SK-N-SH treated with all-trans-retinoic acid at 6 μM for 48 hours (cell line): ENCODE results near the gene GNAT2.

ENCODE experiments used
- ARNTL ChIP-seq: fragments of 450-650 bp; formaldehyde crosslinking; IDR thresholded peaks from 2 replicates; pipeline ENCODE4 v1.5.0; 2020; ENCODE audit warnings: low read depth, mild to moderate bottlenecking, moderate library complexity, borderline replicate concordance
- ESRRG ChIP-seq: fragments of 250-450 bp; sonication (Bioruptor Pico); IDR thresholded peaks from 2 replicates; pipeline ENCODE4 v1.6.1; 2021; ENCODE audit warnings: mild to moderate bottlenecking
- TOX ChIP-seq: fragments of 250-450 bp; sonication (Bioruptor Pico); IDR thresholded peaks from 2 replicates; pipeline ENCODE4 v1.8.0; 2021; ENCODE audit warnings: mild to moderate bottlenecking, moderate library complexity, borderline replicate concordance
- TSHZ2 ChIP-seq: fragments of 250-450 bp; sonication (Bioruptor Pico); IDR thresholded peaks from 2 replicates; pipeline ENCODE4 v1.5.0; 2020; ENCODE audit warnings: mild to moderate bottlenecking, moderate library complexity
- ZC3H10 ChIP-seq: fragments of 250-450 bp; sonication (Bioruptor Pico); IDR thresholded peaks from 2 replicates; pipeline ENCODE4 v1.5.1; 2021; ENCODE audit warnings: mild to moderate bottlenecking, moderate library complexity
- ZFP3 ChIP-seq: fragments of 250-450 bp; sonication (Bioruptor Pico); IDR thresholded peaks from 2 replicates; pipeline ENCODE4 v1.5.0; 2020; ENCODE audit warnings: mild to moderate bottlenecking, moderate library complexity

- TF ChIP-seq ARNTL: no peak
- TF ChIP-seq TSHZ2 (CRISPR knock-in tag): no peak
- no peak for TF ChIP-seq TOX (CRISPR knock-in tag)
- no peak for TF ChIP-seq ESRRG (CRISPR knock-in tag)
- TF ChIP-seq ZFP3 (CRISPR knock-in tag): no peak
- TF ChIP-seq ZC3H10 (CRISPR knock-in tag): no peak
Measured at GRCh38 chr1:109565241-109565640, 54.2 kb downstream of the GNAT2 start.
